Measurements from ENCODE around the gene ASB3.

- TF ChIP-seq POLR2A (IDR thresholded peaks at IDR 0.05) = no peak
- no peak for TF ChIP-seq CTCF (IDR thresholded peaks at IDR 0.05)
These were observed 125.9 kb downstream of the ASB3 start for GRCh38 chr2:53660886-53661285.
